ENCODE measurements around the gene GPX3.

GPX3 gene

GRCh38 chr5:151065609-151066008 lies 45.2 kb downstream of the GPX3 start:
- no peak for DNase-seq (ENCODE audit: low spot score)
- TF ChIP-seq CTCF (IDR thresholded peaks at IDR 0.05; ENCODE audit: extremely low read depth, insufficient read depth, missing control alignments) = no peak
- in situ Hi-C loops (cut with MboI; ENCODE audit: low pct_unique_long_range_greater_than_20kb, low sequenced_read_pairs, unreplicated experiment) = no loop called here

- in situ Hi-C loops (cut with MboI; ENCODE audit: low pct_unique_long_range_greater_than_20kb, low sequenced_read_pairs, unreplicated experiment) = no loop called here
These were observed 46.5 kb downstream of the GPX3 start for GRCh38 chr5:151066920-151067319.

GRCh38 chr5:151067632-151068432 lies 47.4 kb downstream of the GPX3 start:
- no peak for DNase-seq (ENCODE audit: low spot score)
- in situ Hi-C loops (cut with MboI; ENCODE audit: low pct_unique_long_range_greater_than_20kb, low sequenced_read_pairs, unreplicated experiment) = no loop called here
- TF ChIP-seq CTCF (IDR thresholded peaks at IDR 0.05; ENCODE audit: extremely low read depth, insufficient read depth, missing control alignments) = no peak

More at GRCh38 chr5:151066920-151067319, 46.5 kb downstream of the GPX3 start:
- no peak for TF ChIP-seq CTCF (IDR thresholded peaks at IDR 0.05; ENCODE audit: extremely low read depth, insufficient read depth, missing control alignments)
- DNase-seq (ENCODE audit: low spot score) = no peak

GRCh38 chr5:151068433-151069197 lies 48.2 kb downstream of the GPX3 start:
- no peak for DNase-seq (ENCODE audit: low spot score)

GRCh38 chr5:151070449-151070848 lies 50.1 kb downstream of the GPX3 start:
- no peak for TF ChIP-seq CTCF (IDR thresholded peaks at IDR 0.05; ENCODE audit: extremely low read depth, insufficient read depth, missing control alignments)
- no peak for DNase-seq (ENCODE audit: low spot score)
- in situ Hi-C loops (cut with MboI; ENCODE audit: low pct_unique_long_range_greater_than_20kb, low sequenced_read_pairs, unreplicated experiment) = no loop called here

More at GRCh38 chr5:151068433-151069197, 48.2 kb downstream of the GPX3 start:
- no peak for TF ChIP-seq CTCF (IDR thresholded peaks at IDR 0.05; ENCODE audit: extremely low read depth, insufficient read depth, missing control alignments)
- in situ Hi-C loops (cut with MboI; ENCODE audit: low pct_unique_long_range_greater_than_20kb, low sequenced_read_pairs, unreplicated experiment) = no loop called here

GRCh38 chr5:151071021-151071420 lies 50.6 kb downstream of the GPX3 start:
- TF ChIP-seq CTCF (IDR thresholded peaks at IDR 0.05; ENCODE audit: extremely low read depth, insufficient read depth, missing control alignments) = no peak
- DNase-seq (ENCODE audit: low spot score) = no peak
- in situ Hi-C loops (cut with MboI; ENCODE audit: low pct_unique_long_range_greater_than_20kb, low sequenced_read_pairs, unreplicated experiment) = no loop called here
